C4-2B (cell line): ENCODE data around the gene YTHDC2.

Experiments used
- H3K27ac ChIP-seq: fragments of 450-650 bp; 2 replicates; pipeline ENCODE4 v1.5.1; 2017
- ZFX ChIP-seq: fragments of 450-650 bp; IDR thresholded peaks from 2 replicates; pipeline ENCODE4 v1.6.1; 2017
- TF ChIP-seq, protein P1 (sequence below): fragments of 450-650 bp; conservative IDR thresholded peaks from 2 replicates; pipeline ENCODE4 v1.5.1; 2017; ENCODE audit warnings: mild to moderate bottlenecking

YTHDC2 gene

DNA sequence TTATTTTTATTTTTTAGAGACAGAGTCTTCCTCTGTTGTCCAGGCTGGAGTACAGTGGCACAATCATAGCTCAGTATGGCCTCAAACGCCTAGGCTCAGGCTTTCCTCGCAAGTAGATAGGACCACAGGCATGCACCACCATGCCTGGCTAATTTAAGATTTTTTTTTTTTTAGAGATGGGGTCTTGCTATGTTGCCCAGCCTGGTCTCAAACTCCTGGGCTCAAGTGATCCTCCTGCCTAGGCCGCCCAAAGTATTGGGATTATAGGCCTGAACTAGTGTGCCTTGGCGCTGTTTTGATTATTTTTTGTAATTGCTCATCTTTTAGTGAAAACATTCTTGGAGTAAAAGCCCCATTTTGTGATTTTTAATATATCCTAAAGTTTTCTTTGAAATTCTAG, 5.4 kb downstream of the YTHDC2 start:
- H3K27ac ChIP-seq, result no peak overlapping the region
- no peak for TF ChIP-seq ZFX
- TF ChIP-seq, protein P1, sequence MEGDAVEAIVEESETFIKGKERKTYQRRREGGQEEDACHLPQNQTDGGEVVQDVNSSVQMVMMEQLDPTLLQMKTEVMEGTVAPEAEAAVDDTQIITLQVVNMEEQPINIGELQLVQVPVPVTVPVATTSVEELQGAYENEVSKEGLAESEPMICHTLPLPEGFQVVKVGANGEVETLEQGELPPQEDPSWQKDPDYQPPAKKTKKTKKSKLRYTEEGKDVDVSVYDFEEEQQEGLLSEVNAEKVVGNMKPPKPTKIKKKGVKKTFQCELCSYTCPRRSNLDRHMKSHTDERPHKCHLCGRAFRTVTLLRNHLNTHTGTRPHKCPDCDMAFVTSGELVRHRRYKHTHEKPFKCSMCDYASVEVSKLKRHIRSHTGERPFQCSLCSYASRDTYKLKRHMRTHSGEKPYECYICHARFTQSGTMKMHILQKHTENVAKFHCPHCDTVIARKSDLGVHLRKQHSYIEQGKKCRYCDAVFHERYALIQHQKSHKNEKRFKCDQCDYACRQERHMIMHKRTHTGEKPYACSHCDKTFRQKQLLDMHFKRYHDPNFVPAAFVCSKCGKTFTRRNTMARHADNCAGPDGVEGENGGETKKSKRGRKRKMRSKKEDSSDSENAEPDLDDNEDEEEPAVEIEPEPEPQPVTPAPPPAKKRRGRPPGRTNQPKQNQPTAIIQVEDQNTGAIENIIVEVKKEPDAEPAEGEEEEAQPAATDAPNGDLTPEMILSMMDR, result no peak

DNA sequence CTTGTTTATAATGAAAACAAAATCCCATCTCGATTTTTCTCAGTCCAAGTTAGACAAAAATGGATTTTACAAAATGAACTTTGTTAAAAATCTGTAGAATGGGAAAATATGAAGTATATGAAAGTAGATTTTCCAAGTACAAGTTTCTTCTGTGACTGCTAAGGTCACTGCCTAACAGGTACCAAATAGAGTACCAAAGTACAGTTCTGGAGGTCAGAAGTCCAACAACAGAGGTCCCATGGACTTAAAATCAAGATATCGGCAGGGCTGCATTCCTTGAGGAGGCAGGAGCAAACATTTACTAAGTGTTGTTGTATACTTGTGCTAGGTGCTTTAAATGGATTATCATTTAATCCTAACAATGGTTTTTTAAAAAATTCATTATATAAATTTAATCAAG, 5.9 kb downstream of the YTHDC2 start:
- H3K27ac ChIP-seq, result no peak overlapping the region
- TF ChIP-seq, protein P1, result no peak
- TF ChIP-seq ZFX, result no peak

DNA sequence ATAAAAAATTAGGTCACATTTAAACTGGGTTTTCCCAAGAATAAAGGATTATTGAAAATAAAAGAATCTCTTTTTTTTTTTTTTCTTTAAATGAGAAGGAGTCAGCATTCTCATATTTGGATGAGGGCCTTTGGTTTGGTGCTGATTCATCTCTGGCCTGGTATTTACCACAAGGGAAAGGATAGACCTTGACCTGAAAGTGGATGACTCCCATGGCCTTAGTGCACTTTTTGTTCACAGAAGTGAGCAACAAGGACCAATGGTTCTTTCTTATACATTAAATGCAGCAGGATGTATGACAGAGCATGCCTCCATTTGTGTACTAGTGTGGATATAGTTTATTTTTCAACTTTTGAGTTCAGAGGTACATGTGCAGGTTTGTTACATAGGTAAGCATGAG, 6.9 kb downstream of the YTHDC2 start:
- H3K27ac ChIP-seq, result no peak overlapping the region
- TF ChIP-seq, protein P1, result no peak
- TF ChIP-seq ZFX, result no peak

GRCh38 chr5:113520899-113521298, 7.4 kb downstream of the YTHDC2 start:
- TF ChIP-seq, protein P1, result no peak
- no peak for TF ChIP-seq ZFX
- H3K27ac ChIP-seq, result no peak overlapping the region

DNA sequence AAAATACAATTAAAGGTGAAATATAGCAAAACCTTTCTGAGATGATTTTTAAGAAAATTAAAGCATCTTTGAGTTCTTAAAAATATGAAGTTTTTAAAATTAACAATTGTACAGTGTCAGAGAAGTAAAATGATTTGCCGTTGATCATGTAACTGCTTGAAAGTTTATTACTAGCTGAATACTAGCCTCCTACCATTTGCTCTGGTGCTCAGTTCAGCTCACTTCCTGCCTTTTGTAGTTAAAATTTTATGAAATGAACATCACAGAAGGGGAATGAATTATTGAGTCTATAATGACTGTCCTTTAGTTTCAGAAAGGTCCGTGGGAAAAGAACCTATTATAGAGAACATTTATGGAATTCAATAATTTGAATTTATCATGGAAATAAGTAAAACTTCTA, 9.7 kb downstream of the YTHDC2 start:
- TF ChIP-seq, protein P1, result no peak
- no peak for TF ChIP-seq ZFX
- no peak overlapping the region for H3K27ac ChIP-seq

- no peak for TF ChIP-seq ZFX
- TF ChIP-seq, protein P1, result no peak
- no peak overlapping the region for H3K27ac ChIP-seq
Measured at GRCh38 chr5:113524927-113525326, 11.4 kb downstream of the YTHDC2 start.

GRCh38 chr5:113526421-113526820, 12.9 kb downstream of the YTHDC2 start:
- H3K27ac ChIP-seq, result no peak overlapping the region
- TF ChIP-seq ZFX, result no peak
- TF ChIP-seq, protein P1, result no peak
